DLD1 (cell line): Measurements from ENCODE around the gene CDH22.

Source experiments
- in situ Hi-C: cut with HindIII; loops from 2 replicates; pipeline ENCODE4 v1.10.0; 2017; ENCODE audit warnings: low sequenced_read_pairs

CDH22 gene

DNA sequence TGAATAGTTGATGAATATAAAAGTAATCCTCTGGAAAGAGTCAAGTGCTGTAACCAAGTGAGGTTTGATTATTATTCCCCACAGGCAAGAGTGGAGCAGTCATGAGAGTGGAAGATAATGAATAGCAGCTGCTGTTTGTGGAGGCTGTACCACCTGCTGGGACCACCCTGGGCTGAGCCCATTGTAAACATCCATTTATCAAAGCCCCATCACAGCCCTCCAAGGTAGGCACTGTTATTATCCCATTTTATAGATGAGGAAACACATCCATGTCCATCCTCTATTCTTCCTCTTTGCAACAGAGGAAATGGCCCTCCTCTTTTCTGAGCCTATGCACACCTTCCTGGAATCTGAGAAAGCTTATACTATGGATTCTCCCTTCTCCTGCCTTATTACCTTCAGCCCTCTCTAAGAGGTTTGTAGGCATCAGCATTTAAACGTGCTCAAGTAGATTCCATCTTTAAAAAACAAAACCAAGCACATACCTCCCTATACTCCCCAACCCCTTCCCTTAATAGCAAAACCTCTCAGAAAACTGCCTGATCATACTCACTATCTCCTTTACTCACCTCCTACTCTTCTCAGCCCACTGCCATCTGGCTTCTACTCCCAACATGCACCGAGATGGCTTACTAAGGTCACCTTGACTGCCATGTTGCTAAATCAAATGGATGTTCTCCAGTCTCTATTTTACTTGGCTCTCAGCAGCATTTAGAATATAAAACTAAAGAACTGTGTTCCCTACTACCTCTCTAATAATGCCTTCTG lies 37.1 kb downstream of the CDH22 start:
- in situ Hi-C loops, result no loop called here

DNA sequence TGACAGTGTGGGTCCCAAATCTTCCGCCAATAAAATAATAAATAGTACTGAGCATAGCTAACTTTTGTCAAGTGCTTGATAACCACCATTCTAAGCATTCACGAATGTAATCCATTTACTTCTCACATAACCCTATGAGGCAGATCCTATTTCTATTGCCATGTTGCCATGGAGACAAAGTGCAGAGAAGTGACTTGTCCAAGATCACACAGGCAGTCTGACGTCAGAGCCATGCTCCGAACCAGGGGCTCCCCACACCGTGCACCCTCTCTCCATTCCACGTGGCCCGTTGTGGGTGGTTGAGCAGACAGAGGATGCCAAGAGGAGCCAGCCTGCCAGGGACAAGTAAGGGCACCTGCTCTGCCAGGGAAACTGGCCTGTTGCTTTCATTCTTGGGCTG lies 38.9 kb downstream of the CDH22 start:
- in situ Hi-C loops, result no loop called here

DNA sequence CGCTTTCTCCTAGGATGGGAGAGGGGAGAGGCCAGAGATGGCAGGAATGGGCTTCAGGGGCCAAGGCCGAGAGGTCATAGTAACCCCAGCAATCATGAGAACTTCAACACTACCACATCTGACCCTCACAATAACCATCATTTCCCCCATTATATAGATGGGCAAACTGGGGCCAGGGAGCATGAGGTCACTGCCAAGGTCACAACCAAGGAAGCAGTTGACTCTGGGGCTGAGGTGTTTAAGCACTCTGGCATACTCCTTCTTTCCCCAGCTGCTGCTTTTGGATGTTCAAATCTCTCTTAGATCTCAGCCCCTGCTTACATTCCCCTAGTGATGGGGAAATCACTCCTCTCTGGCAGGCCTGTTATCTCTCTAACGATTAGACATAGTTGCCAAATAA lies 39.6 kb downstream of the CDH22 start:
- in situ Hi-C loops, result no loop called here

DNA sequence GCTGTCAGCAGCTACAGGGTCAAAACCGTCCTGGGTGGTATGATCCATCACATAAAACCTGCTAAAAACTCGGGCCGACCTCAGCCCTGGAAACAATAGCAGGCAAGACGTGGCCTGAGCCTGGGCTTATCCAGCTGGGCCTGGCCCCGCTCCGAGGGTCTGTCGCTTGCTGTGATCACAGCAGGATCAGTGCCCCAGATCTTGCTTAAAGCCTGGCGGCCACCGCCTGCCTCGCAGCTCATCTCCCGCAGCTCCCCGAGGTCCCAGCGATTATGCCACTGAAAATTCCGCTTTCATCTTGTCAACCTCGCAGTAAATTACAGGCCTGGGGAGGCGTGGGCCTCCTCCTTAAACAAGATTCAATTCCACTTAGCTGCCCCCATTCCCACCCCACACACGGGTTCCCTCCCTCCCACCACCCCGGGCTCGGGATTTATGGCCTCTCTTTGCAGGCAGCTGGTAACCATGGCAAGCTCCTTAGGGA lies 40.1 kb downstream of the CDH22 start:
- in situ Hi-C loops, result no loop called here

DNA sequence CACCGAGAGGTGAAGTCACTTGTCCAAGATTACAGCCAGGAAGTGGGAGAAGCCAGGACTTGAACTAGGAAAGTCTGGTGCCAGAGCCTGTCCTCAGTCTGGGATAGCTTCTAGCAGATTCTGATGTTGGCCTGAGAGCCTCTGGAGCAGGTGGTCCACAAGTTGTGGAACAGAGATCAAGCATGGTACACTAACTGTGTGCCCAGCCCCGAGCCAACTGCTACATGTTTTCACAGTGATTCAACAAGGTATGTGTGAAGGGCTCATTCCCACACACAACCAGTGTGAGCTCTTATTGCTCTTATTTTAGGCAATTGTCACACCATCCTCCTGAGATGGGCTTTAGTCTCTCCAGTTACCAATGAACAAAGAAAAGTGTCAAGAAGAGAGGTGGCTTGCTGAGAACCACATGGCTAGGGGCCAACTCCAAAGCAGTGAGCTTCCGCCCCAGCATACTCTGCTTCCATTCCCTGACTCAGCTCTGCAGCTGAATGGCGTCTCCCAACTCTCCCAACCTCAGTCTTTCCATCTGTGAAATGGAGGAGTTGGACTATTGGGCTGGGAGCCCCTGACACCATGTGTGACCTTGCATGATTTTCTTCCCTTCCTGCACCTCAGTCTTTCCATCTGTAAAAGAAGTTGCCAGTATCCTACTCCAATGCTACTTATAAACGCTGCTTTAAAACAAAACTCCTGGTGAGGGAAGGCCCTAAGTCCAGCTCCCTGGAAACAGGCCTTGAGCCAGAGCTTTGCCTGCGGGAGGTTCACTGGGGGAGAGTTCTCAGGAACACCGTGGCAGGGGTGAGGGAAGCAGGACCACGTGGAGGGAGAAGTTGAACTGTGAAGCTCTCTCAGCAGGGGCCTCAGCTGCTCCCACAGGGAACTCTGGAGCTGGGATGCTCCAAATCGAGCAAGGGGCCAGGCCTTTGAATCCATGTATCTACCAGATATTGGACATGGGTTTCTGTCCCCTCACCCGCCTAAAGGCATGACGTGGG lies 40.9 kb downstream of the CDH22 start:
- in situ Hi-C loops, result no loop called here

DNA sequence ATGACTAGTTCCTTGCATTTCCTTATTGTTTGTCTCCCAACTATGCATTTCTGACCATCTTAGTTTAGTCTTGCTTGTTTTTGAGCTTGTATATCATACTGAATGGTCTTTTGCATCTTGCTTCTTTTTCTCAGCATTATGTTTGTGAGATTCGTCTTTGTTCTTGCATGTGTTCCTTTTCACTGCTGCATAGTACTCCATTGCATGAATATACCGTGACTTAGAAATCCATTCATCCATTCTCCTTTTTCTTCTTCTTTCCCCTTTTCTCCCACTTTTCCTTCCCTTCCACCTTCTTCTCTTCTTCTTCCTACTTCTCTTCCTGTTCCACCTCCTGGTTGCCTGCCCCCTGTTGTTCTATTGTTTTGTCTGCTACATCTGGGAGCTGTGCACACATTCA lies 42.8 kb downstream of the CDH22 start:
- in situ Hi-C loops, result no loop called here

DNA sequence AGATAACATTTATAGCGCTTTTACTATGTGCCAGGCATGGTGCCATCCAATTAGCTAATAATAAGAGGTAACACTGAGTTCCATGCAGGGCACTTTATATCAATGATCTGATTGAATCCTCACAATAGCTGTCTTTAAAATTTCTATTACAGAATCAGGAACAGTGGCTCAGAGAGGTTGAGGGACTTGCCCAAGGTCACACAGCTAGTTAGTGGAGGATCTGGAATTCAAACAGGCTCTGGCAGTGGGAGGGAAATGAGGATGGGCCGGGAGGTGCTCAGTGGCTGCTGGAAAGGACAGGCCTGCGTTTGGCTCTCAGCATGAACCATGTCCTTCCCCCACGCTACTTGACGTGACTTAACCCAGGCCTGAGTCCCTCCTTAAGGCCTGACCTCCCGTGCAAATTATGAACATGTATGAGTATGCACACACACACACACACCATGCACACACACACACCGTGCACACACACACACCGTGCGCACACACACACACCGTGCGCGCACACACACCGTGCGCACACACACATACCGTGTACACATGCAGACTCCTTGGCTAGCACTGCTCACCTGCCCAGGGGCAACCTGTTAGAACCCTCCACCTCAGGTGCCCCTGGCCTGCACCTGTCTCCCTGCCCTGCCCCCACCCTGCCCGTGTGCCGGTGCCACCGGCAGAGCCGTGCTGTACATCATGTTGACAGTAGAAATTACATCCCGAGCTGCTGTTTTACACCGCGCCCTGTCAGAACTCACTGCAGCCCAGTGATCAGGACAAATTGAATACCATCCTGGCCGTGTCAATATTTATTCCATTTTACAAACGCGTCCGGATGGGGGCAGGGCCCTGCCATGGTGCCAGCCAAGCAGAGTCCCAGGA lies 43.7 kb downstream of the CDH22 start:
- in situ Hi-C loops, result no loop called here

DNA sequence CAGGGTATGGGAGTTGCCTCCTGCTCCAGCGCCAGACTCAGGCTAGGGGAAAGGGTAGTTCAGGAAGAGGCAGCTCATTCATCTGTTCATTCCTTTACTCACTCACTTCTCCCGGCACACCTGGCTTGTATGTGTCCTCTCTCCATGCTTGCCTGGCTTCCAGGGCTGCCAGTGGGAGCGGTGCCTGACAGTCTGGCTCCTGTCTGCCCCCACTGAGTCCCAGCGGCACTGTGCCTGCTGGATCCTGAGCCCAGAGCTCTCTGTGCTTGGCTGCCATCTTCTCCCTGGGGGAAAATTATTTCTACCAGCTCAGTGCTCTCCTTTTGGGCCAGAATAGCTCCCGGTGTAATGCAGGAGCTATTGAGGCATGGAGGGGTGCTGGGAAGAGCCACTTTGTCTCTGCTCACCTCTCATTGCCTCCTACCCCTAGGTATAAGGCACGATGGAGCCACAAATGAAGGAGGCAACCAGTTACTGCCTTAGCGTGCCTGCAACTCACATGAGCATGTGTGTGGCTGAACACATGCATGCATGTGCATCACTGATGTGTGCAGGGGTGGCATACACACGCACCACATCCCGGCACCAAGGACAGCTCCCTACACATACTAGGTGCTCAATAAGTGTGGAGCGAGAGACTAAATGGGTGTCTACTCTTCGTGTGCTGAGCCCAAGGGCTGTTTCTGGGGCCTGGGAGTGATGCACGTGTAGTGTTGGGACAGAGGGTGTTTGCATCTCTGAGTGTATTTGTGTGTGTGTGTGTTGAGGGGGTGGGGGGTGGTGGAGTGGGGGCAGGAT lies 46.6 kb downstream of the CDH22 start:
- in situ Hi-C loops, result no loop called here

DNA sequence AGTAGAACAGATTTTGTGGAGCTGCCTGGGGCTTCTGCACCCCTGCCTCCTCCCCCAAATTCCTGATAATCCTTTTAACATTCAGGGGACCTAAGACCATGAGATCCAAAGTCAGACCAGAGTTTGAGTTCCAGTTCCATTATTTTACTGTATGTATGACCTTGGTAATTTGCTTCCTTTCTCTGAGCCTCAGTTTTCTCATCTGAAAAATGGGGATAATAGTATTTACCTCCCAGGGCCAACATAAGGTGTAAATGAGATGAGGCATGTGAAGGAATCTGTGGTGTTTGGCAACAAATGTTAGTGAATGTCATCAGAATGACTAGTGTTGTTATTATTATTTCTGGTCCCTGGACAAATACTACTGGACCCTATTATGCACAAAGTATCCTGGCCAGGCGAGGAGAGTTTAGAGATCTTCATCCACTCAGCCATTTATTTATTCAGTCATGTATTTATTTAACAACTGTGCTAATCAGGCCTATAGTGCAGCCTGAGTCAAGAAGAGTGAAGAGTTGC lies 47.3 kb downstream of the CDH22 start:
- in situ Hi-C loops, result no loop called here

DNA sequence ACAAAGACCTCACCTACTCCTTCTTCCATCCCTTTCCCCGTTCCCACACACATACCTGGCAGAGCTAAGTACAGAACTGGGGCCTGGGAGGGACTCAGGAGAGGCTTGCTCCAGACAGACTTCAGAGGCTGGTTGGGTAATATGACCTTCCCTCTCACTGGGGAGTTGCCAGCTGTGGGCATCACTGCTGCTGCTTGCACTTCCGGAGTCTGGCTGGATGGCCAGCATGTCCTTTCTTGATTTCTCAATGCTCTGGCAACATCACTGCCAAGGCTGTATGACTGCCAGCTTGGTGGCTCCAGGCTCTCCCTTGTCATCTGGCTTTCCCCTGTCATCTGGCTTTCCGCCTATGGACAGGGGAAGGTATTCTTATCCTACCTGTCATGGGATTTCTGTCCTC lies 47.8 kb downstream of the CDH22 start:
- in situ Hi-C loops, result no loop called here

DNA sequence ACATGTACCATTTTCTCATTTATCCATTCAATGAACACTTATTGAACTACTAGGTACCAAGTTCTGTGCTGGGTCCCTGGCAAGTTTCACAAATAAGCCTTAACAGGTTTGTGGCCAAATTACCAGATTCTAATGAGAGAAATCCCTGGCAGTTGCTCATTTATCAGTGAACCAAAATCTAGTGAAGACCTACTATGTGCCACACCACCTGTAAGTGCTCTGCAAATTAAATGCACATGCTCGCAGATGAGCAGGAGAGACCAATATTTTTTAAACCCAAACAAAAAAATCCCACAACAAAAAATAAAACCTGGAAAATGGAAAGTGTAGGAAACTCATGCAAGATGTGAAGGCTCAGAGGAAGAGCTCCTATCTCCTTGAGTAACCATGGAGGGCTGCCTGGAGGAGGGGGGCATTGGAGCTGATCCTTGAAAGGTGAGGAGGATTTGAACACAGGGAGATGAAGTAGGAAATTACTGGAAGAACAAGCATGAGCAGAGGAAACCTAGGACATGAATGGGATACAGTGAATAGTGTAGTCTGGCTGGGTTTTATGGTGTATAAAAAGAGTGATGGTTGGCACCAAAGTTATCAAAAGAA lies 48.9 kb downstream of the CDH22 start:
- in situ Hi-C loops, result no loop called here

DNA sequence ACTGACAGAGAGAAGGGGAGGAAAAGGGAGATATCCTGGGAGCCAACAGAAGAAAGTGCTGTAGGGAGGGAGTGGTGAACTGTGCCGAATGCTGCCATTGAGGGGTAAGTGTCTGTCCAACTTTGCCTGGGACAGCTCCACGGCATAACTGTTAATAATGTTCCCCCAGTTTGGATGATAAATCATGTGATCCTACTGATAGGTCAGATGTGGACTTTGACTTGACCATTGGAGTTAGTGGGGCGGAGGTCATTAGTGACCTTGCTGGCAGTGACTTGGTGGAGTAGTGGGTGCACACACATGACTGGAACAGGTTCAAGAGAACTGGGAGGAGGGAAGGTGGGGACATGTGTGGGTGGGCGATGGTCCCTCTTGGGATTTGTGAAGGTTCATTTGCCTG lies 50.4 kb downstream of the CDH22 start:
- in situ Hi-C loops, result no loop called here

DNA sequence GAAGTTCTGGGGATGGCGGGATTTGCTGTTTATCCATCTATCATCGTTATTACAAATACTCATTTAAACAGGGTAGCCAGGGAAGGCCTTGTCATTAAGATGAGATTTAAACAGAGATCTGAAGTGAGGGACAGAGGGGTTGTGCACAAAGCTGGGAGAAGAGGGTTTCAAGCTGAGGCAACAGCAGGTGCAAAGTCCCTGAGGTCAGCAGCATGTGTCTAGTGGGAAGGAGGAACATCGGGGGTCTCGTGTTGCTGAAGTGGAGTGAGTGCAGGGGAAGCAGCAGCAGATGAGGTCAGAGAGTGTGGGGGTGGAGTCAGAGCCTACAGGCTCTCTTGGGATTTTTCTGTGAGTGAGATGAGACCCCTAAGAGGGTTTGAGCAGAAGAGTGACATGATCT lies 52.0 kb downstream of the CDH22 start:
- in situ Hi-C loops, result no loop called here

DNA sequence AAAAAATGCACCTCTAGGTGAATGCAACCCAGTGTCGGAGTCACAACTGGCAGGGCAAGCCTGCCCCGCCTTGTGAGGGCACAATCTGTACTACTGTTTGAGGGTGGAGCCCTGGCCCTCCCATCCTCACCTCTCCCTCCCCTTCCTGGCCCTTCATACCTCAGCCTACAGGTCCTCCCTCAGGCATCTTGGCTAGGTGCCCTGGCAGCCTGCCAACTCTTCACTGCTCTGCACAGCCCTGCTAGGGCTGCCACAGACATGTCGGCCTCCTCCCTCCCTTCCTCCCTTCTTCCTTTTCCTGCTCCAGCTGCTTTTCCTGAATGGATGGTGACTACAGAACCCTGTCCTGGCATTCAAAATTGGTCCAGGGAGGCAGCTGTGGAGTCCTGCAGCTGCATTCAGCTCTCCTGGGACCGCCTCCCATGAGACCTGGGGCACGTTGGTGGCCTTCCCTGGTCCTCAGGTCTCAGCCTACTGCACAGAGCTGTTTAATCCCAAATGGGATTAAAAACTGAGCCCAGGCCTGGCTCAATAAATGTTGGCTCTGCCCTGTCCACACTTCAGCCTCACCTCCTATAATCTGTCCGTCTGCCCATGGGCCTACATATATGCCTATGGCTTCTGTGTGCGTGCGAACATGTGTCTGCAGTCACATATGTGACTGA lies 52.7 kb downstream of the CDH22 start:
- in situ Hi-C loops, result no loop called here

DNA sequence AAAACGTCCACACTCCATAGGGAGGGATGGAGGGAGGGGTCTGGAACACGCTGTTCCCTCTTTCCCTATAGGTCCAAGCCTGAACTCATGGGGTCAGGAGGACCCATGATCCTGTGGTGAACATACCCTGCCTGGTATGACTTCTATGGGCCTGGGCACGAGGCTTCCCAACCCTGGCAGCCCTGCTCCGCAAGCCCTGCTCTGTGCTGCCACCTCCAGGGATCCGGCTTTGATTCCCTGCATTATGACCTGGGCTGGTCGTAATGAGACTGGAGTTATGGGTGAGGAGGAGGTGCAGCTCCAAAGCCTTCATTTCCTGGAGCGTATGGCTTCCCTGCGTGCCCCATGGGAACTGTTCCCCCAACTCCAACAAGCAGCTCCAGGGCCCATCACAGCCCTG lies 54.9 kb downstream of the CDH22 start:
- in situ Hi-C loops, result no loop called here

DNA sequence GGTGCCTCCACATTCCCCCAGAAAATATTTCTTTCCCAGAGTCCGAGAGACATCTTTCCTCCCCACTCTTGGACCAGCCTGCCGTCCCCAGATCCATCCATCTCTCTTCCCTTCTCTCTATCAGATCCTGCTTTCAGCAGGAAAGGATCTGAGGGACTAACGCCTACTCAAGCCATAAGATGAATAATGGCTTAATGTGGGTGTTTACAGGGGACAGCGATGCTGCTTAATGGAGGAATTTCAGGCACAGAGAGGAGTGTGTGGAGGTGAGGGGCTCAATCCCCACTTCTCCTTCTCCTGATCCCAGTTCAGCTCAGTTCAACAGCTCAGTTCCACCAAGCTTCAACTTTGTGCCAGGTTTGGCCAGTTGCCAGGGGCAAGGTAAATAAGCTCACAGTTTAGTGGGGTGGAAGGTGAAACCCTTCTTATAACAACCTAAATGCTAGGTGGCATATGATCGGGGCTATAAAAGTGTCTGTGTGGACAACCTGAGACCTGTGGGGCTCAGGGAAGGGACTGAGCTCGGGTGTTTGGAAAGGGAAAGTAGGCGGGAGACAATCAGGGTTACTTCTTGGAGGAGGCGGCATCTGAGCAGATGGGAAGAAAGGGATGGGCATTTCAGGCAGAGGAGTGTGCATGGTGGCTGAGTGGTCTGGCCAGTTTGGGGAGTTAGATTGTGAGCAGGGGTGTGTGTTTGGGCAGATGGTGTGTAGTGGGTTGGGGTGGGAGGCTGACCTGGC lies 55.8 kb downstream of the CDH22 start:
- in situ Hi-C loops, result no loop called here

DNA sequence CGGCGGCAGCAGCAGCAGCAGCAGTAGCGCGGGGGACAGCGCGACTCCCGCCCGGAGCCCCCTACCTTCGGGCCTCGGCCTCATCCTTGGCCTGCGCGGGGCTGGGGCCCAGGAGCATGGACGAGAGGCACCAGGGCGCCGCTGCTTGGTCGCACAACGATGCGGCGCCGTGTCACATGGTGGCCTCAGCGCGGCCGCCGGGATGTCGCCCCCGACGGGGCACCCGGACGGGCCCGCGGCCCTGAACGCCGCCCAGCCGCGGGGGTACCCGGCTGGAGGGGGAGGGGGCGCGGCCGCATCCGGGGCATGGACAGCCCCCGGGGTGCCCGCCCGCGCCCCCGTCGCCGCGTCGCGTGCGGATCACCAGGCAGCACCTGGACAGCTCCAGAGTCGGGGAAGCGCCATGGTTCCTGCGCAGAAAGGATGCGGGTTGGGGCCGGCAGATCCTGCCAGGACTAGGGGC lies 57.1 kb downstream of the CDH22 start:
- in situ Hi-C loops, result no loop called here

DNA sequence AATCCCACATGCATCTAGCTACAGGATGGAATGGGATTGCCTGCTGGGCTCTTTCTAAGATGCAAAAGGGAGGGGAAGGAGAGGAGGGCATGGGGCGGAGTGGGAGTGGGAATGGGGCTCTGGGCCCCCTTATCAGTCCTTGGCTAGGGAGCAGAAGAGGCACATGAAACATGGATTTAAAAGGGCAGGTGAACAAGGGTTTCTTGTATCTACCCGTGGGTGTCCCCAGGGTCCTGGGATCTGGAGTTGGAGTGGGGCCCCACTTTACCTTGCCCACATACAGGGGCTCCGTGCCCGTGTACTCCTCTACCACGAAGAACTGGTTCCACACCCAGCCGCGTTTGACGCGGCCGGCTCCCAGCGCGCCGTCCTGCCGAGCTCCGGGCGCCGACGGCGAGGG lies 57.5 kb downstream of the CDH22 start:
- in situ Hi-C loops, result no loop called here
